Right atrium auricular region (tissue), 2 donors: Measurements from ENCODE around the gene MYO10. TPM values are rescaled to one million over a fixed set of nuclear protein-coding genes. Genes with fewer than 3 reads are reported as not detected.
A peak's percentile ranks its signal among the peaks of the same experiment; 100 is the strongest.

Experiments used
- DNase-seq: peaks from one replicate; pipeline ENCODE4 v3.0.0-alpha.2; 2019; ENCODE audit warnings: low spot score
- H3K27ac ChIP-seq, 2 donors: fragments of 200-600 bp; sonication (generic); 1 replicate in 1 of 2; 2 replicates in 1 of 2; pipeline ENCODE4 v1.5.1; 2016 to 2019
- H3K27me3 ChIP-seq, 2 donors: fragments of 200-600 bp; sonication (generic); one replicate each; pipeline versions ENCODE4 v1.5.1 to v1.6.0; 2017 to 2019
- H3K36me3 ChIP-seq: fragments of 200-600 bp; sonication (generic); one replicate; pipeline ENCODE4 v1.5.1; 2016
- H3K4me1 ChIP-seq, 2 donors: fragments of 200-600 bp; sonication (generic); one replicate each; pipeline versions ENCODE4 v1.5.1 to v1.6.0; 2017 to 2019
- H3K4me3 ChIP-seq, 2 donors: fragments of 200-600 bp; sonication (generic); 1 replicate in 1 of 2; 2 replicates in 1 of 2; pipeline ENCODE4 v1.5.1; 2017 to 2019; ENCODE audit warnings: mild to moderate bottlenecking in 1 of 2, moderate library complexity in 1 of 2
- H3K9me3 ChIP-seq, 2 donors: fragments of 200-600 bp; sonication (generic); one replicate each; pipeline ENCODE4 v1.5.1; 2019
- CTCF ChIP-seq, 2 donors: fragments of 200-600 bp; sonication (generic); IDR thresholded peaks; one replicate each; pipeline ENCODE4 v1.5.1; 2019; ENCODE audit warnings: antibody characterized with exemption in 2 of 2
- total RNA-seq, 2 donors: library from RNA; depleted of rRNA; stranded (reverse); fragments of >200 nt; gene quantifications; one replicate each; pipeline ENCODE4 v1.1.0, GENCODE V29; 2016

The MYO10 gene
- total RNA-seq, 2 donors from 2014 or later = 3.8 to 5.5 TPM

DNA sequence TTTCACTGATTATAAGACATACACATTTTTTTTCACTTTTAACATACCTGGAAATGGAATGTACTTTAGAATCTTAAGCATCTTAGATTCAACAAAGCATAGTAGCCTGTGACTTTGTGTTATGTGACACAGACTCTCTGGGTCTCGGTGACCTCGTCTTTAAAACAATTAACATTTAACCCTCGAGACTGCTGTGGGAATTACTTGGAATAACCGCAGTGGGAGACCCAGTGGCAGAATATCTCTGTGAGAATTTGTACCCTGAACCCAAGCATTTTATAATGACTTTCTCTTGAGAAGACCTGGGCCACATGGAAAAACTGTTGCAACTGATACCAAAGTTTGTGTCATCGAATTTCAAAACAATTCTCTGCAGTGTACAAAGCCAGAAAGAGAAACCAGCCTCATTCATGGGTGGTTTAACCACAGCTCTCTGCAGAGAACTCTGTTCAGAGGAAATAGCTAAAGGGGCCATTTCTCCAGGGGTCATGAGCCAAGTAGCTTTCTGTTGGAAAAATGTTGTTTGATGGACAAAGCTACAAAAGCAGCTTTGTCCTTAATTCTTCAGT, 309.3 kb downstream of the MYO10 start:
- TF ChIP-seq CTCF (IDR thresholded peaks at IDR 0.05) = no peak
- H3K27me3 ChIP-seq = no peaks in the 10 kb centered on the region
- peaks cover 0 to 32% of the 10 kb centered on the region in 2 donors for H3K4me1 ChIP-seq
- DNase-seq = no peak
- H3K27ac ChIP-seq = peak overlapping the region; percentile 64 to 90
- H3K9me3 ChIP-seq = no peaks in the 10 kb centered on the region
- no peaks in the 10 kb centered on the region for H3K36me3 ChIP-seq
- peak overlapping the region; percentile 22 to 38 for H3K4me3 ChIP-seq

DNA sequence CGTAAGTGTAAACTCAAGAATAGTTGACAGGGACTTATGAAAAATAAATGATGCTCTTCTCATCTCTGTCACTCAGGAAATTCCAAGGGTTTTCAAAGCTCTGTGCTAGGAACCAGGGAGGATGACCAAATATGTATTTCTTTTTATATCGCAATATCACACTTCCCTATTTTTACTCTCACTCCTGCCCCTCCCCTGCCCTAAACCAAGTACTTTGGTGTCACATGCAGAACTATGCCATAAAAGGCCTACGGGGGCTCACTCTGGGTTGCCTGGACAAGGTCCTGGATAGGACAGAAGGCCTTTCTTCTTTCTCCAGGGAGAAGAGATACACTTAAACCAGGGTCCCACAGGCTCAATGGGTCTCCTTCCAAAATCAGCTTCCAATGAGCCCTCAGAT, 311.0 kb downstream of the MYO10 start:
- Histone ChIP-seq H3K9me3 (no peaks in the 10 kb centered on the region), H3K36me3 (no peaks in the 10 kb centered on the region), H3K4me3 (peak overlapping the region; percentile 38 to 39), H3K27ac (peak overlapping the region; percentile 64 to 90), H3K27me3 (no peaks in the 10 kb centered on the region), H3K4me1 (peaks cover 0 to 32% of the 10 kb centered on the region in 2 donors)
- DNase-seq = no peak
- no peak for TF ChIP-seq CTCF (IDR thresholded peaks at IDR 0.05)

- DNase-seq = no peak
- Histone ChIP-seq H3K36me3 (no peaks in the 10 kb centered on the region), H3K4me3 (no peak overlapping the region), H3K9me3 (no peaks in the 10 kb centered on the region), H3K4me1 (peaks cover 0 to 19% of the 10 kb centered on the region in 2 donors), H3K27ac (peak overlapping the region; percentile 5 to 96), H3K27me3 (no peaks in the 10 kb centered on the region)
- TF ChIP-seq CTCF (IDR thresholded peaks at IDR 0.05) = no peak
Measured at GRCh38 chr5:16619136-16619535, 317.0 kb downstream of the MYO10 start.

DNA sequence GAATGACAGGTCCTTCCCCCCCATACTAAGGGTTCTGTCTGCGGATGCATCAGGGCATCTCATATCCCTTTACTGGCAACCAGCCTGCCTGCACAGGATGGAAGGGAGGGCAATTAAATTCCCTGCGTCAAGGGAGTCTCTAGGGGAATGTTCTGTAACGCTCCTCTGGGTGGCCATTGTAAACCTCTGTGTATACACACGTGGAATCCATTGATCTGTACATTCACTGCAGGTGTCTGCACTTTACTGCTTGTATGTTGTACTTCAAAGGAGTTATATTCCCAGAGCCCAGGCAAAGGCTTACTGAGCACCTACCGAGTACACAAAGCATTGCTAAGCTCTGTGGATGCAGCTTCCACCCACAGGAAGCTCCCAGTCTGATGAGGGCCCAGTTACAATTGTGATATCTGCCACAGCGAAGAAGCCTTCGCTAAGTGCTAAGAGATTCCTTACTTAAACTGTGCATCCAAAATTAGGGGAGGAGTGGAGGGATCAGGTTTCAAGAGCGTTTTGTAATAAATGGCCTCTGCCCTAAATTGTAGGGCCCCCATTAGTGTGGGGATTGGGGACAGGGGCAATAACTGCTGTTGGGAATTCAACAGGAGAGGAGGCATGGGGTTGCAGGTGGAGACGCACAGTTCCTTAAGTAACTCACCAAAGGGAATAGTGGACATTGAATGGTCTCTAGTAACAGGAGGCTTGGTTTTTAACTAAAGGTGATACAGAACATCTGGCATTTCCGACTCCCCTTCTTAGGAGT, 317.8 kb downstream of the MYO10 start:
- Histone ChIP-seq H3K4me3 (no peak overlapping the region), H3K27ac (peak overlapping the region; percentile 86 to 96), H3K36me3 (no peaks in the 10 kb centered on the region), H3K4me1 (peaks cover 0 to 19% of the 10 kb centered on the region in 2 donors), H3K27me3 (no peaks in the 10 kb centered on the region), H3K9me3 (no peaks in the 10 kb centered on the region)
- no peak for TF ChIP-seq CTCF (IDR thresholded peaks at IDR 0.05)
- DNase-seq = no peak

GRCh38 chr5:16617274-16617968, 318.7 kb downstream of the MYO10 start:
- Histone ChIP-seq H3K4me3 (peak overlapping the region; percentile 89 to 91), H3K36me3 (no peaks in the 10 kb centered on the region), H3K4me1 (peaks cover 0 to 19% of the 10 kb centered on the region in 2 donors), H3K27ac (peak overlapping the region; percentile 86 to 96), H3K9me3 (no peaks in the 10 kb centered on the region), H3K27me3 (no peaks in the 10 kb centered on the region)
- no peak for DNase-seq
- no peak for TF ChIP-seq CTCF (IDR thresholded peaks at IDR 0.05)
